Cardiac fibroblast (primary cell): ENCODE results near the gene CALCOCO1.
A peak's percentile ranks its signal among the peaks of the same experiment; 100 is the strongest.

Source experiments
- DNase-seq, 2 donors: peaks; one replicate each; pipeline versions ENCODE4 v3.0.0 to v3.0.0-alpha.2; 2010; ENCODE audit warnings: low read depth in 2 of 2
- H3K4me3 ChIP-seq, 2 donors: replicated peaks in 1 of 2; 1 replicate in 1 of 2; 2 replicates in 1 of 2; pipeline ENCODE4 v1.5.1; 2011; ENCODE audit warnings: low read depth in 2 of 2, low read length in 2 of 2, mild to moderate bottlenecking in 2 of 2, moderate library complexity in 1 of 2
- TF ChIP-seq, protein P1 (sequence below): IDR thresholded peaks from one replicate; pipeline ENCODE4 v1.5.1; 2011; ENCODE audit warnings: low read depth, mild to moderate bottlenecking, low read length, inconsistent platforms

The CALCOCO1 gene

GRCh38 chr12:53752621-53753020 lies 25.4 kb upstream of the CALCOCO1 start:
- no peak for DNase-seq
- H3K4me3 ChIP-seq = no peak overlapping the region
- TF ChIP-seq, protein P1, sequence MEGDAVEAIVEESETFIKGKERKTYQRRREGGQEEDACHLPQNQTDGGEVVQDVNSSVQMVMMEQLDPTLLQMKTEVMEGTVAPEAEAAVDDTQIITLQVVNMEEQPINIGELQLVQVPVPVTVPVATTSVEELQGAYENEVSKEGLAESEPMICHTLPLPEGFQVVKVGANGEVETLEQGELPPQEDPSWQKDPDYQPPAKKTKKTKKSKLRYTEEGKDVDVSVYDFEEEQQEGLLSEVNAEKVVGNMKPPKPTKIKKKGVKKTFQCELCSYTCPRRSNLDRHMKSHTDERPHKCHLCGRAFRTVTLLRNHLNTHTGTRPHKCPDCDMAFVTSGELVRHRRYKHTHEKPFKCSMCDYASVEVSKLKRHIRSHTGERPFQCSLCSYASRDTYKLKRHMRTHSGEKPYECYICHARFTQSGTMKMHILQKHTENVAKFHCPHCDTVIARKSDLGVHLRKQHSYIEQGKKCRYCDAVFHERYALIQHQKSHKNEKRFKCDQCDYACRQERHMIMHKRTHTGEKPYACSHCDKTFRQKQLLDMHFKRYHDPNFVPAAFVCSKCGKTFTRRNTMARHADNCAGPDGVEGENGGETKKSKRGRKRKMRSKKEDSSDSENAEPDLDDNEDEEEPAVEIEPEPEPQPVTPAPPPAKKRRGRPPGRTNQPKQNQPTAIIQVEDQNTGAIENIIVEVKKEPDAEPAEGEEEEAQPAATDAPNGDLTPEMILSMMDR = no peak

DNA sequence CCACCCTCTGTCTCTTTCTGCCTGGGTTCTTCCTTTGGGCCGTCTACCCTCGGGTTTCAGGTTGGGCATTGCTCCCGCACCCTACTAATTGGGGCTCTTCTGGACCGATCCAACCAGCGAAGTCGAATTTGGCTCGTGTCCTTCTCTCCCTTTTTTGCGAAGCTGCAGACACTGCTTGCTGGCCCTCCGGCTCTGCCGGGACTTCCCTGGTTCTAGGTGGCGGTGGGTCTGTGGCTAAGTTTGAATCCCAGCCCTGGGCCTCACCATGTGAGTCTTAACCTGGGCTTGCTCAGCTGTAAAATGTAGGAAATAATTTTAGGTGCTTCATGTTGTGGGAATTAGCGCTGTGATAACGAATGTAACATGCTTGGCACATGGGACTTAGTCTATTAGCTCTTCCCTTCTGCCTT lies 24.9 kb upstream of the CALCOCO1 start:
- TF ChIP-seq, protein P1 = no peak
- H3K4me3 ChIP-seq = no peak overlapping the region
- DNase-seq = no peak

DNA sequence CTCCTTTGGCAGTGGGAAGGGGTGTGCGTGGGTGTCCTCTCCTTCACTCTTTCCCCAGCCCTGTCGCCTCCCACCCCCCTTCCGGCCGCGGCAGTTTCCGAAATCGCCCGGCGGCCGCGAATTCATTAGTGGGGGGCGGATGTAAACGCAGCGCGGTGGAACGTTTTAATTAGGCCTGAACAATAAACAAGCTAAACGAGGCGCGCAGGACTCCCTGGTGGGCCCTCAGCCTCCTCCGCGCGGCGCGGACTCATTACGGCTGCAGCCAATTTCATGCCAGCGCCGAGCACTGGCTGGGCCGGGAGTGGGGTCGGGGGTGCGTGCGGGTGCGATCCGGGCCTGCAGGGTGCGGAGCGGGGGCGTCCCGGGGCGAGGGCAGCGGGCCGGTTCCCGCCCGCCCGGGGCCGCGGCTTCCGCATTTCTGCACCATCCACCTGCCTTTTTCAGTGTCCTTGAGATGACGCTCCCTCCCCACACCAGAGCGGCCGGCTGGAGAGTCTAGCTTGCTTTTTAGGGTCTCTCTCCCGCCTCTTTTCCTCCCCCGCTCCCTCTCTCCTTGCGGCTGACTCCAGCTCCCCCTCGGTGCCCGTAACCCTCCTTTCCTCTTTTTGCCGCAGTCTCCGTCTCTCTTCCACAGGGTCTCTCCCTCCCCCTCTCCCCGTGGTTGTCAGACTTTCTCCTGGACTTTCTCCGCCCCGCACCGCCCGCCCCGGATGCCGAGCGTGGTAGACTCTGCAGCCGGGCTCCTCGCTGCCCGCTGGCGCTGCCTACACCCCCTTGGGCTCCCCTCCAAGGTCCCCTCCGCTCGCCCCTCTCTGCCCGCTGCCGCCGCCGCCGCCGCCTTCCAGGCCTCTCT lies 24.3 kb upstream of the CALCOCO1 start, which contains the start of gene CISTR:
CISTR (minus strand) TSS at position 644 of the 856 bp plus-strand sequence.
- no peak for DNase-seq
- peak within 1 kb of the TSS; percentile 26 to 40 for H3K4me3 ChIP-seq
- TF ChIP-seq, protein P1 = no peak

DNA sequence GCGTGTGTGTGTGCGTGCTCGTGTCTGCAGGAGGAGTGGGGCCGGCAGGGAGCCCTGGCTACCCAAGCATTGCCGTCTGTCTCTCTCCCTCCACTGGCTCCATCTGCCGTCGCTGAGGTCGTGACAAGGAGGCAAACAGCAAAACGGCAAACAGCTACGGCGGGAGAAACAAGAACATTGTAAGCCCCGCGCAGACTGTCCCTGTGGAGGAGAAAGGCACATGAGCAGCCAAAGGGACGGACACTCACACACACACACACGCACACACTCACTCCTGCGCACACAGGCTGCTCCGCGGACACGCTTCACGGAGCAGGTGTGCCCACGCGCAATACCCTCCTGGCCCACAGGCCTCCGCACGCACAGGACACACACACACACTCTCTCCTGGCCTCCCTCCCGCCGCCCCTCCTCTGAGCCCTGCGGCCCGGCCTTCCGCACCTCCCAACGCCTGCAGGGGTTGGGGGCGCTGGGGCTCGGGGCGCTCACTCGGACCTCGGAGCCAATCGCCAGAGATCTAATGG lies 23.6 kb upstream of the CALCOCO1 start:
- DNase-seq = peak in 1 of 2 donors; percentile 9
- TF ChIP-seq, protein P1 = no peak
- H3K4me3 ChIP-seq = peak overlapping the region in 1 of 2 donors; percentile 40

DNA sequence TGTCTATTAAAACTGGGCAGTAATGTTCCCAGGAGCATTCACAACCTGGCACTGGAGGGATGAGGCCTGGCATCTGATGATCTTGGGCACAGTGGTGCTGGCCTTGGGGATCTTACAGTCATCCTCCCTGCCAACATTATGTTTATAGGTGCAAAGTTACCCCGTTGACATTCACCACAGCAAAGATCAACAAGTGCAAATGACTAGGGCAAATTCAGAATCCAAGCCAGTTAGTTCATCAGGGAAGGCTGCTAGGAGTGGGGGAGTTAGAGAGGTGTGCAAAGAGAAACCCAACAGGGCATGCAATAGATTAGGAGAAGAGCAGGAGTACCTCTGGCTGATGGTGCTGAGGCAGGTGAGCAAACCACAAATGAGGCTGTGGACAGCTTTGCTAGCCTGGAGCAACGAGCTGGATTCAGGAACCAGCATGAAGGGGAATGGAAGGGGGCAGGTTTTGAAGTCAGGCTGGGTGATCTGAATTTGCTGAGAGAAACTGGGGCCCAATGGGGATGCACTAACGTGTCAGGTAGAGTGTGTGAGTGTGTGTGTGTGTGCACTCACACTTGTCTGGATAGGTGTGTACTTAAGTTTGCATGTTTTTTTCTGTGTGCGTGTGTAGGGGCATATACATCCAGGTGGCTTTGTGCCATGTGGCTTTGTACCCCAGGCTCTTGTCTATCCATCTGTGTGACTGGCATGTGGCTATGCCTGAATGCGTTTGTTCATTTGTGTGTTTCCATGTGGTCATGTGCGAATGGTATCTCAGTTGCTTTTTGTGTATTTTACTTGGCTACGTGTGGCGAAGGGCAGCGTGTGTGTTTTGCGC lies 22.9 kb upstream of the CALCOCO1 start:
- H3K4me3 ChIP-seq = no peak overlapping the region
- TF ChIP-seq, protein P1 = no peak
- DNase-seq = no peak

DNA sequence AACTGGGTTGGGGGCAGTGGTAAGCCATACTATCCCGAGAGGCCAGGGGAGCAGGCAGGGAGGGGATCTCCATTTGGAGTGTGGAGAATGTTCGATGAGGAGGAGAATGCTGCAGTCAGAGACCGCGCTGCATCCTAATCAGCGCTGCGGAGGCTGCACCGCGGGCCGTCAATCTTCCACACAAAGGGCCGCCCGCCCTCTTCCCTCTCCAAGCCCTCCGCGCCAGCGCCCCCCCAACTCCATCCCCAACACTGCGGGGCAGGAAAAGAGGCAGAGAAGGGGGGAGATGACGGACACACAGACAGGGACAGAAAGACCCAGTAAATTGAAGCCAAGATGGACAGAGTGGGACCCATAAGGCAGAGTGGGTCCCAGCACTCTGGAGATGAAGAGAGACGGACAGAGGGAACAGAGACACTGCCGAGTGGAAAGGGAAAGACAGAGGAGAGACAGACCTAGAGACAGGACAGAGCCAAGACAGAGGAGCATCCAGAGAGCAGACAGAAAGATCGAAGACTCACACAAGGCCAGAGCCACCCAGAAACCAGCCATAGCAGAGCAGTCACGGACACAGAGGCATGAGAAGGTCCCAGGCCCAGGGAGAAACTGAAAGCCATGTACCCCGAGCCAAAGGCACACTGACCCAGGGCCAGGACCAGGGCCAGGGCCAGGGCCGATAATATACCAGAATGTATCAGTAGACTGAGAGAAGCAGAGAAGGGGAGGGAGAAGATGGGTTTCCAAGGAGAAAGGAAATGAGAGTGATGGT lies 21.0 kb upstream of the CALCOCO1 start:
- DNase-seq = no peak
- no peak overlapping the region for H3K4me3 ChIP-seq
- TF ChIP-seq, protein P1 = no peak
